ENCODE results near the gene ZW10. TPM values are rescaled to one million over a fixed set of nuclear protein-coding genes. Genes with fewer than 3 reads are reported as not detected.
"Not testable (repeated sequence)": the region's sequence is repeated elsewhere in the genome, so short reads cannot be mapped to it uniquely, and the experiment has no call there.

Gene ZW10
- total RNA-seq, 1 experiment from 2014 or later: 14.7 TPM

GRCh38 chr11:113774174-113774503 lies 647 bp upstream of the ZW10 start:
- CTCF ChIA-PET: interaction anchor here (0.7 to 1.2 kb wide), 3 partner anchors 20 to 88 kb away, joined by 3 to 5 read pairs (median 5); no protein-coding TSS in a partner anchor
- no peaks in the 10 kb centered on the region for H3K36me3 Mint-ChIP-seq (ENCODE audit: insufficient read depth, unreplicated experiment)
- intact Hi-C loops (cut with micrococcal nuclease): no loop called here

DNA sequence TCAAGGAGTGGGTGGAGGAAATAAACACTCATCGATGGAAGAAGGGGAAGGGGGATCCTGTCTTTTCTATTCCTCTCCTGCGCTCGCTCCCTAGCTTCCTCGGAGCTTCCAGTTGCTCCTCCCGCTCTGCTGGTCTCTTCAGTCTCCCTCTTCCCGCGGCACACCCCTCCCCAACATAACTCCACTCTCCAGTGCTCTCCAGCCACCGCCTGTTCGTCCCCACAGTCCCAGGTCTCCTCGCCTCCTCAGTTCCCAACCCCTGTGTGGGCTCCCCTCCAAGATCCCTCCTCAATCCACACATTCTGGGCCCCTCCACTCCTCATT lies 438 bp downstream of the ZW10 start:
- H3K36me3 Mint-ChIP-seq (ENCODE audit: insufficient read depth, unreplicated experiment): peaks cover 2% of the 10 kb centered on the region
- peaks cover 12% of the 10 kb centered on the region for H3K4me1 Mint-ChIP-seq (ENCODE audit: insufficient read depth, unreplicated experiment)
- H3K4me3 Mint-ChIP-seq (ENCODE audit: unreplicated experiment): peak overlapping the region; percentile 98
- DNase-seq (ENCODE audit: unreplicated experiment): no peak
- TF ChIP-seq CTCF (IDR thresholded peaks at IDR 0.05; ENCODE audit: unreplicated experiment): no peak
- H3K27me3 Mint-ChIP-seq (ENCODE audit: insufficient read depth, unreplicated experiment): no peaks in the 10 kb centered on the region
- ChIA-PET CTCF (interaction anchor here (0.6 to 1.9 kb wide), 14 partner anchors 9 to 1087 kb away, joined by 3 to 8 read pairs (median 3); no protein-coding TSS in a partner anchor), POLR2A (interaction anchor here (0.6 to 1.5 kb wide), 9 partner anchors 9 to 459 kb away, joined by 3 to 7 read pairs (median 3); partner anchors contain the start of gene TTC12)
- no peaks in the 10 kb centered on the region for H3K9me3 Mint-ChIP-seq (ENCODE audit: unreplicated experiment)
- intact Hi-C loops (cut with micrococcal nuclease): no loop called here
- peak overlapping the region; percentile 98 for H3K27ac Mint-ChIP-seq (ENCODE audit: low read depth, unreplicated experiment)
- BruUV-seq (replicated peaks): no TSS peak

More at GRCh38 chr11:113774174-113774503, 647 bp upstream of the ZW10 start:
- Mint-ChIP-seq H3K27ac (ENCODE audit: low read depth, unreplicated experiment) (peak overlapping the region; percentile 98), H3K27me3 (ENCODE audit: insufficient read depth, unreplicated experiment) (no peaks in the 10 kb centered on the region), H3K9me3 (ENCODE audit: unreplicated experiment) (no peaks in the 10 kb centered on the region), H3K4me3 (ENCODE audit: unreplicated experiment) (peak overlapping the region; percentile 98), H3K4me1 (ENCODE audit: insufficient read depth, unreplicated experiment) (peaks cover 14% of the 10 kb centered on the region)
- DNase-seq (ENCODE audit: unreplicated experiment): no peak
- BruUV-seq (replicated peaks): no TSS peak
- POLR2A ChIA-PET: interaction anchor here (0.6 to 1.5 kb wide), 3 partner anchors 10 to 25 kb away, joined by 3 to 4 read pairs (median 3); no protein-coding TSS in a partner anchor
- TF ChIP-seq CTCF (IDR thresholded peaks at IDR 0.05; ENCODE audit: unreplicated experiment): no peak

DNA sequence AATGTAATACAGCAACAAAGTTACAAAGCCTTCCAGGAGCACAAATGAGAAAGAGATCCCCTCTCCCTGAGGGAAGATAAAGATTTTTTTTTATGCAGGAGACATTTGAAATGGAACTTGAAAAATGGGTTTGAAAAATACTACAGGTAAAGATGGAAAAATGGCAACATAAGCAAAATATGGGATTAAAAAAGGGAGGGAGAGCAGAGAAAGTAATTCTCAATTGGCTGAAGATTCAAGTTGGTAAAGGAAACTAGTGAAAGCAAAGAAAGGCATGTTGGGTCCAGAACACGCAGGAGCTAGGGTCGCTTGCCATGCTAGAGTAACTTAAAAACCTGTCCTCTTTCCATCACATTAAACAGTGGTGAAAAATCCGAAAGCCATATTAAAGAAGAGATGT lies 1.5 kb downstream of the ZW10 start:
- ChIA-PET CTCF (interaction anchor here (1.1 to 1.9 kb wide), 2 partner anchors 24 to 42 kb away, joined by 3 to 8 read pairs; no protein-coding TSS in a partner anchor), POLR2A (interaction anchor here (0.8 to 1.1 kb wide), 2 partner anchors 24 to 30 kb away, joined by 3 read pairs; no protein-coding TSS in a partner anchor)
- BruUV-seq (replicated peaks): TSS peak; percentile 36
- Mint-ChIP-seq H3K4me3 (ENCODE audit: unreplicated experiment) (peak overlapping the region; percentile 98), H3K36me3 (ENCODE audit: insufficient read depth, unreplicated experiment) (peaks cover 12% of the 10 kb centered on the region), H3K9me3 (ENCODE audit: unreplicated experiment) (no peaks in the 10 kb centered on the region), H3K27me3 (ENCODE audit: insufficient read depth, unreplicated experiment) (no peaks in the 10 kb centered on the region), H3K4me1 (ENCODE audit: insufficient read depth, unreplicated experiment) (peaks cover 17% of the 10 kb centered on the region), H3K27ac (ENCODE audit: low read depth, unreplicated experiment) (peak overlapping the region; percentile 98)
- no peak for TF ChIP-seq CTCF (IDR thresholded peaks at IDR 0.05; ENCODE audit: unreplicated experiment)
- no peak for DNase-seq (ENCODE audit: unreplicated experiment)
- intact Hi-C loops (cut with micrococcal nuclease): no loop called here

GRCh38 chr11:113764527-113765219 lies 8.8 kb downstream of the ZW10 start:
- Mint-ChIP-seq H3K36me3 (ENCODE audit: insufficient read depth, unreplicated experiment) (peaks cover 41% of the 10 kb centered on the region), H3K9me3 (ENCODE audit: unreplicated experiment) (peaks cover 7% of the 10 kb centered on the region), H3K27me3 (ENCODE audit: insufficient read depth, unreplicated experiment) (no peaks in the 10 kb centered on the region), H3K27ac (ENCODE audit: low read depth, unreplicated experiment) (no peak overlapping the region), H3K4me3 (ENCODE audit: unreplicated experiment) (no peak overlapping the region), H3K4me1 (ENCODE audit: insufficient read depth, unreplicated experiment) (peaks cover 10% of the 10 kb centered on the region)
- ChIA-PET CTCF (interaction anchor here (0.6 to 0.9 kb wide), 3 partner anchors 9 to 1840 kb away, joined by 3 read pairs; partner anchors contain the start of gene ZW10), POLR2A (interaction anchor here (1.4 kb wide), 1 partner anchor 9 kb away, joined by 3 read pairs; the partner anchor contains the start of gene ZW10)
- intact Hi-C loops (cut with micrococcal nuclease): no loop called here
- no peak for TF ChIP-seq CTCF (IDR thresholded peaks at IDR 0.05; ENCODE audit: unreplicated experiment)
- BruUV-seq (replicated peaks): no TSS peak
- DNase-seq (ENCODE audit: unreplicated experiment): no peak

DNA sequence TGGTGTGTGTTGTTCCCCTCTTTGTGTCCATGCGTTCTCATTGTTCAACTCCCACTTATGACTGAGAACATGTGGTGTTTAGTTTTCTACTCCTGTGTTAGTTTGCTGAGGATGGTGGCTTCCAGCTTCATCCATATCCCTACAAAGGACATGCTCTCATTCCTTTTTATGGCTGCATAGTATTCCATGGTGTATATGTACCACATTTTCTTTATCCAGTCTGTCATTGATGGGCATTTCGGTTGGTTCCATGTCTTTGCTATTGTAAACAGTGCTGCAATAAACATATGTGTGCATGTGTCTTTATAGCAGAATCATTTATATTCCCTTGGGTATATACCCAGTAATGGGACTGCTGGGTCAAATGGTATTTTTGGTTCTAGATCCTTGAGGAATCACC lies 10.5 kb downstream of the ZW10 start:
- intact Hi-C loops (cut with micrococcal nuclease); H3K27ac Mint-ChIP-seq (ENCODE audit: low read depth, unreplicated experiment); H3K9me3 Mint-ChIP-seq (ENCODE audit: unreplicated experiment); DNase-seq (ENCODE audit: unreplicated experiment); H3K27me3 Mint-ChIP-seq (ENCODE audit: insufficient read depth, unreplicated experiment); H3K4me3 Mint-ChIP-seq (ENCODE audit: unreplicated experiment); H3K4me1 Mint-ChIP-seq (ENCODE audit: insufficient read depth, unreplicated experiment); CTCF ChIA-PET; BruUV-seq (replicated peaks): not testable (repeated sequence)
- H3K36me3 Mint-ChIP-seq (ENCODE audit: insufficient read depth, unreplicated experiment): peaks cover 52% of the 10 kb centered on the region
- POLR2A ChIA-PET: interaction anchor here (1.4 kb wide), 1 partner anchor 10 kb away, joined by 3 read pairs; the partner anchor contains the start of gene ZW10

Measured in MCF 10A (cell line).